Astrocyte of the hippocampus (primary cell): Measurements from ENCODE around the gene TMEM271.
A peak's percentile ranks its signal among the peaks of the same experiment; 100 is the strongest.
"Not testable (repeated sequence)": the region's sequence is repeated elsewhere in the genome, so short reads cannot be mapped to it uniquely, and the experiment has no call there.

Source experiments
- DNase-seq: peaks from one replicate; pipeline ENCODE4 v3.0.0; 2011; ENCODE audit warnings: low read depth, low spot score

Gene TMEM271

DNA sequence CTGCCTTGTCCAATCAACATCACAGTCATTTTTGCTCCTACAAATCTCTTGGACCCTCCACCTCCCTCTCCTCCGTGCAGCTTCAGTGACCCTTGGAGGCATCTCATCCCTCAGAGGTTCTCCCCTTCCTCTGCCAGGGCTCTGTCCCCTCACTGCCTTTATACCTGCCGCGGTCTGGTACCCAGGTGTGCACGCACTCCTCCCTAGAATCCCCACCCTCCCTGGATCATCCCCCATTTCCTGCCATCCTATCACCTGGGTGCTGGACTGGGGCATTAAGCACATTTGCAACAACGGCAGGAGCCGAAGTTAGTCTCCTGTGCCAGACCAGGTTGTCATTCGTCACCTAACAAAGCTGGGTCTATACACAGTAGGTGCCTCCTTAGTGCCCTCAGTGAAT lies 10.1 kb downstream of the TMEM271 start:
- DNase-seq = no peak

DNA sequence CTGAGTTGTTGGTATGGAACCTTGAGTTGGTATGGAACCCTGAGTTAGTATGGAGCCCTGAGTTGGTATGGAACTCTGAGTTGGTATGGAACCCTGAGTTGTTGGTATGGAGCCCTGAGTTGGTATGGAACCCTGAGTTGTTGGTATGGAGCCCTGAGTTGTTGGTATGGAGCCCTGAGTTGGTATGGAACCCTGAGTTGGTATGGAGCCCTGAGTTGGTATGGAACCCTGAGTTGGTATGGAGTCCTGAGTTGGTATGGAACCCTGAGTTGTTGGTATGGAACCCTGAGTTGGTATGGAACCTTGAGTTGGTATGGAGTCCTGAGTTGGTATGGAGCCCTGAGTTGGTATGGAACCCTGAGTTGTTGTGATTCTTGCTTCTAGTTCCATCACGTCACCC lies 10.5 kb downstream of the TMEM271 start:
- not testable (repeated sequence) for DNase-seq

DNA sequence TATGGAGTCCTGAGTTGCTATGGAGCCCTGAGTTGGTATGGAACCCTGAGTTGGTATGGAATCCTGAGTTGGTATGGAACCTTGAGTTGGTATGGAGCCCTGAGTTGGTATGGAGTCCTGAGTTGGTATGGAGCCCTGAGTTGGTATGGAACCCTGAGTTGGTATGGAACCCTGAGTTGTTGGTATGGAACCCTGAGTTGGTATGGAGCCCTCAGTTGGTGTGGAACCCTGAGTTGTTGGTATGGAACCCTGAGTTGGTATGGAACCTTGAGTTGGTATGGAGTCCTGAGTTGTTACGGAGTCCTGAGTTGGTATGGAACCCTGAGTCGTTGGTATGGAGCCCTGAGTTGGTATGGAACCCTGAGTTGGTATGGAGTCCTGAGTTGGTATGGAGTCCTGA lies 13.6 kb downstream of the TMEM271 start:
- not testable (repeated sequence) for DNase-seq

DNA sequence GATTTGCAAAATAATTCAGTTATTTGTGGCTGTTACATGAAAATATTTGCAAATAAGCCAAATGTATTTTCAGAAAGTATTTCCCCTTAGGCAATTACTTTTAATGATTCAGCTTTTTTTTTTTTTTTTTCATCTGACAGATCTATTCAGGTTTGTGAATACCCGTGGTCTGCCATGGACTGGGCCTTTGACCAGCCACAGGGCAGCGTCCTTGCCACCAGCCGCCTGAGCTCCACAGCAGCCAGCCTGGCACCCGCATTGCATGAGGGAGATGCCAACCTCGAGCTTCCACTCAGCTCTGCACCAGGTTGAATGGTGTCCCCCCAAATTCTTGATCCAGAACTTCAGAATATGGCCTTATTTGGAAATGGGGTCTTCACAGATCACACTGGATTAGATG lies 14.7 kb downstream of the TMEM271 start:
- no peak for DNase-seq

DNA sequence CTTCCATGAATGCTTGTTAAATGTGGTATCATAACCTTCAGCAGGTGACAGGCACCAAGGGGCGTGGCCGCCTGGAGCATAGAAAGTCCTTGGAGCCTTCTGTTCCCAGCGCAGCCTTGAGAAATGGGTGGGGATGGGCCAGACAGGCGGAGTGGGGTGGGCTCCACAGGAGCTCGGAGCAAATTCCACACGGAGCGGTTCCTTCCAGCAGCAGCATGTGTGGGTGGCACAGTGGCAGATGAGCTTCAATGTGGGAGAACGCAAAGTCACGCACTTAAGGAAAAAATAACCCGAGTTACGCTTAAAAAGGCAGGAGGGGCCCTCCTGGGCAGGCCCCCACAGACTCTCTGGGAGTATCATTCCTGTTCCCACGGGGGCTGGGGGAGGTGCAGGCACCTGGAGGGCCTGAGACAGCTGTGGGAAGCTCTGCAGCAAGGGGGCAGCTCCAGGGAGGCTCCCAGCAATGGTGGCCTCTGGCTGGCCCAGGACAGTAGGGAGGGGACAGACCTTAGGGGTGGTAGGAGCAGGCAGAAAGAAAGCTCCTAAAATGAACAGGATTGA lies 15.3 kb downstream of the TMEM271 start:
- no peak for DNase-seq

DNA sequence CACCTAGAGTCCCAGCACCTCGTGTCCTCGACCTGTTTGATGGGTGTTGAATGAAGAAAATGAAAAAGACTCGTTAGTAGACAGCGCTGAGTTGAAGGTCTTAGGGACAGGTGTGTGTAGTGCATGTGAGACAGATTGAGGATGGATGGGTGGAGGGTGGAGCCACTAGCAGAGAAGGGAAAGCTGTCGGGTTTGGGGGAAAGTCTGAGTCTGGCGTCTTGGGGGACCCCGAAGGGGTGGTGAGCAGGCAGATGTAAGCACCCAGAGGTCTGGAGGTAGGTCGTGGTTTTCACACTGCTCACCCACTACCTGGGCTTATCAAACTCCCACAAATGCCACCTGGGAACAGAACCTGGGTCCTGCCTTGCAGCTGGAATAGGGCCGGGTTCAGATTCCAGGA lies 16.0 kb downstream of the TMEM271 start:
- no peak for DNase-seq

DNA sequence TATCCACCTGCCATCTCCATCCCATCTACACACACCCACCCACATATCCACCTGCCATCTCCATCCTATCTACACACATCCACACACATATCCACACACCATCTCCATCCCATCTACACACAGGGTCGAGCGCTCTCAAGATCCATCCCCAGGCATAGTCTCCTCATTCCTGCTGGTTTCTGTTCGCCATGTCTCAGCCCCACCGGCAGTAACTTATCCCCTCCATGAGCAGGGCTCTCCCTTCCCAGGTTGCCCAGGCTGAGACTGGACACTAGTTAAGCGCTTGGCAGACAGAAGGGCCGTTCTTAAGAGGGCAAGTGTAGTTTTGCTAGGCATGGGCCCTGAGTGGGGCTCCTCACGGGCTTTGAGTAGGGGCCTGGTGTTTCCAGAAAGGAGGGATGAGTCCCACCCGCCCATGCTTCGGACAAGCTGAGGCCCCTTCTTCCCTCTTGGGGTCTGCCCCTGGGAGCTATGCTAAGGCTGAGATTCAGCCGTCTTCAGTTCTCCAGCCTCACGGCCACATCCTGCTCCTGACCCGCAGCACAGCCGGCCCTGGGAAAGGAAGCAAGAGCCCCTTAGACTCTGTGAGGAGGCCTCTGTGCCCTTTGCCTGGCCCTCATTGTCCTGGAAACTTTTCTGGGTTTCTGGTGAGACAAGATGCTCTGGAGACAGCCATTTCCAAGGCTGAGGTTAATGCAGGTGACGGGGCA lies 20.4 kb downstream of the TMEM271 start:
- DNase-seq = no peak

DNA sequence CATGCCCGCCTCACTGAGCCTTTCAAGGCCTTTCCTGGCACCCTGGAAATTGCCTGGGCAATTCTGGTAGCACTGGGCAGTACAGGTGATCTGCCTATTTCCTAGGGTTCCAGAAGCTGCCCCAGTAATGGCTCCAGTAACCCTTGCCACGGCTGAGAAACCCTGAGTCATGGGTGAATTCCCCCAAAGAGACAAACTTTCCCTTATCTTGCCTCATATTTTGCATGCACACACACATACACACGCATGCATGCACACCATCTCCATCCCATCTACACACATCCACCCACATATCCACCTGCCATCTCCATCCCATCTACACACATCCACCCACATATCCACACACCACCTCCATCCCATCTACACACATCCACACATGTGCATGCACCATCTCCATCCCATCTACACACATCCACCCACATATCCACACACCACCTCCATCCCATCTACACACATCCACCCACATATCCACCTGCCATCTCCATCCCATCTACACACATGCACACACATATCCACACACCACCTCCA lies 21.2 kb downstream of the TMEM271 start:
- DNase-seq = not testable (repeated sequence)

DNA sequence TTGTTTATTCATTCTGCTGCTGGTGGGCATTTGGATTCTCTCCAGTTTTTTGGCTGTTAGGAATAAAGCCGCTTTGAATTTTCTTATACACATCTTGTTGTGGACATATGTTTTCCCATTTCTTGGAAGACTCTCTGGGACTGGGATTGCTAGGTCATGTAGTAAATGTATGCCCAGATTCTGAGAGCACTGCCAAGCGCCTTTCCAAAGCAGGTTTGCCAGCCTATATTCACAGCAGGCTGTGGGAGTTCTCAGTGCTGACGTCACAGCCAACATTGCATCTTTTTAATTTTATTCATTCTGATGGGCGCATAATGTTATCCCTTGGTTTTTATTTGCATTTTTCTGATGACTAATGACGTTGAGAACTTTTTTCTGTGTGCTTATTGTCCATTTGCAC lies 24.1 kb downstream of the TMEM271 start:
- no peak for DNase-seq

DNA sequence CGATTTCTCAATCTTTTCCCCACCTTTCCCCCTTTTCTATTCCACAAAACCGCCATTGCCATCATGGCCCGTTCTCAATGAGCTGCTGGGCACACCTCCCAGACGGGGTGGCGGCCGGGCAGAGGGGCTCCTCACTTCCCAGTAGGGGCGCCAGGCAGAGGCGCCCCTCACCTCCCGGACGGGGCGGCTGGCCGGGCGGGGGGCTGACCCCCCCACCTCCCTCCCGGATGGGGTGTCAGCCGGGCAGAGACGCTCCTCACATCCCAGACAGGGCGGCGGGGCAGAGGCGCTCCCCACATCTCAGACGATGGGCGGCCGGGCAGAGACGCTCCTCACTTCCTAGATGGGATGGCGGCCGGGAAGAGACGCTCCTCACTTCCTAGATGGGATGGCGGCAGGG lies 25.8 kb downstream of the TMEM271 start:
- DNase-seq = not testable (repeated sequence)

DNA sequence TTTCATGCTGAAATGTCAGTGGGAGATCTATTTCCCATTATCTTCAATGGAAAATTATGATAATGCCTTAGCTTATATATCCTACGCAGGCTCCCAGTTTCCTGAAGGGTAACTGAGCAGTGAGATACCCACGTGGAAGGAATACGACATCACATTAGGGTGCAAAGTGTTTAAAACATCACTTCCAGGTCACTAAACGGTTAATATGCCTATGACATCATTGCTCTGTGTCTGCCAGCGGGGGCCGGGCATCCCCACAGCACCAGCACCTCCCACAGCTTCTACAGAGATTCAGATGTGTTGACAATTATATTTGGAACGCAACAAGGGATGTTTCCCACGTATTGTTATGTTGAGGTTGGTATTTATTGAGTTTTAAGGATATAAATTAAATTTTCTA lies 27.1 kb downstream of the TMEM271 start:
- peak; percentile 21 for DNase-seq

DNA sequence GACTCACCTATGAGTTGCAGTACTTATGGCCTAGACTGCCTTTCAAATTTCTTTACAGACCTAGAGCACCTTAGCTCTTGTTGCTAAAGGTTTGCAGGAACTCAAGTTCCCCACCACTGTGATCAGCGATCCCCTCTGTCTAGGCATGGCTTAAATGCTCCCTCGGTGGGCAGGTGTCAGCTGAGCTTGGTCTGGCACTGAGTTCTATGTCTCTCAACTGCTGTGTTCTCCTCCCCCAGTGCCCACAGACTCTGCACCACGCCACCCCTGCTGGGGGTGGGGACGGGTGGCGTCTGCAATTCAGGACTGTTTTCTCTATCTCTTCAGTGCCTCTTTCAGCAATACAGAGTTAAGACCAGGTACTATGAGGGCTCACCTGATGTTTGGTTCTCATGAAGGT lies 30.5 kb downstream of the TMEM271 start:
- no peak for DNase-seq

DNA sequence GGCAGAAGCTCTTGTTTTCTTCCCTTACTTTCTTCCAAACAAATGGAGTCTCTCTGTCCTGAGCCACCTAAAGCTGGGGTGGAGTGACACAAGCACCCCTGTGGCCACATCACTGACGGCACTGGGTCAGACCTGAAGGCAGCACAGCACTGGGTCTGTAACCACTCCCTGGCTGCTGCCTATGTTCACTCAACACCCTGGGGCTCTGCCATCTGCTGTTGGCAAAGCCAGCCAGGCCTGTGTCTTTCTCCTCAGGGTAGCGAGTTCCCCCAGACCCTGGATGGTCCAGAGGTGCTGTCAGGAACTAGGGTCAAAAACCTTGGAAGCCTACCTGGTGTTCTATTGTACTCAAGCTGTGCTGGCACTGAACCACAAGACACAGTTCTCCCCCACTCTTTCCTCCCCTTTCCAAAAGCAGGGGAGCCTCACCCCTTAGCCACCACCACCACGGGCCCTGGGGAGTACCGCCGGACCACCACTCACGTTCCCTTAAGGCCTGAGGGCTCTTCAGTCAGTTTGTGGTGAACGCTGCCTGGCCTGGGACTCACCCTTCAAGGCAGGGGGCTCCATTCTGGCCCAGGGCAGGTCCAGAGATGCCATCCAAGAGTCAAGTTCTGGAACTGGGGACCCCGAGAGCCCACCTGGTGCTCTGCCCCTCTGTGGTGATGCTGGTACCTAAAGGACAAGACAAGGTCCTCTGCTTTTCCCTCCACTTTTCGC lies 31.5 kb downstream of the TMEM271 start:
- no peak for DNase-seq

DNA sequence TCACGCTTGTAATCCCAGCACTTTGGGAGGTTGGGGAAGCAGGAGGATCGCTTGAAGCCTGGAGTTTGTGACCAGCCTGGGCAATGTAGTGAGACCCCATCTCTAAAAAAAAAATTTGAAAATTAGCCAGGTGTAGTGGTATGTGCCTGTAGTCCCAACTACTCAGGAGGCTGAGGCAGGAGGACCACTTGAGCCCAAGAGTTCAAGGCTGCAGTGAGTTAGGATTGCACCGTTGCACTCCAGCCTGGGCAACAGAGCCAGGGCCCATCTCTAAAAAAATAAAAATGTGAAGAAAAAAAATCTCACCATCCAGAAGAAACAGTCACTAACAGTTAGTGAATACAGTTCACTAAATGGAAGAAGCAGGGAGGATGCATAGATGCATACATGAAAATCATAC lies 34.8 kb downstream of the TMEM271 start:
- no peak for DNase-seq

DNA sequence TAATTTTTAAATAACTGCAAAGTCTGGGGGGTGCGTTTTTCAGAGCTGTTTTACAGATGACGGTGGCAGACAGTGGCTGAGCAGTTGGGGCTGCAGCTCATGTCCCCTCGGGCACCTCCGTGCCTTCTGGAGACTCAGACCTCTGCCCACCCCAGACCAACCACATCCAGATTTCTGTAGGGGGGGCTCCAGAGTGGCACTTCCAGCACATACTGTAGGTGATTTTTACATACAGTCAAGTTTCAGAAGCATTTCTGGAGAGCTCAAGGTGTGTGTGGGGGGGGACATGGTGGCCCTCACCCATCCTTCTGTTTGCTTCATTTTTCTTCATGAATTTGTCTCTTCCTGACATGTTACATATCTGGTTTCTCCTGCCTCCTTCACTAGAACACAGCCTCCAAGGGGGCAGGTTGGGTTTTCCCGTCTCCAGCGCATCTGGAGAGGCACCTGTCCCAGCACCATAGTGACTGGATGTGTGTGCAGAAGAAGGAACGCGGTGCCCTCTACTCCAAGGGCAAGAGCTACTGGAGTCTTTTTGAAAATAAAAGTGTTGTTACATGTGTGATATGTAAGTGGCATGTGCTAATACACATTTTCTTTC lies 37.5 kb downstream of the TMEM271 start:
- DNase-seq = no peak

DNA sequence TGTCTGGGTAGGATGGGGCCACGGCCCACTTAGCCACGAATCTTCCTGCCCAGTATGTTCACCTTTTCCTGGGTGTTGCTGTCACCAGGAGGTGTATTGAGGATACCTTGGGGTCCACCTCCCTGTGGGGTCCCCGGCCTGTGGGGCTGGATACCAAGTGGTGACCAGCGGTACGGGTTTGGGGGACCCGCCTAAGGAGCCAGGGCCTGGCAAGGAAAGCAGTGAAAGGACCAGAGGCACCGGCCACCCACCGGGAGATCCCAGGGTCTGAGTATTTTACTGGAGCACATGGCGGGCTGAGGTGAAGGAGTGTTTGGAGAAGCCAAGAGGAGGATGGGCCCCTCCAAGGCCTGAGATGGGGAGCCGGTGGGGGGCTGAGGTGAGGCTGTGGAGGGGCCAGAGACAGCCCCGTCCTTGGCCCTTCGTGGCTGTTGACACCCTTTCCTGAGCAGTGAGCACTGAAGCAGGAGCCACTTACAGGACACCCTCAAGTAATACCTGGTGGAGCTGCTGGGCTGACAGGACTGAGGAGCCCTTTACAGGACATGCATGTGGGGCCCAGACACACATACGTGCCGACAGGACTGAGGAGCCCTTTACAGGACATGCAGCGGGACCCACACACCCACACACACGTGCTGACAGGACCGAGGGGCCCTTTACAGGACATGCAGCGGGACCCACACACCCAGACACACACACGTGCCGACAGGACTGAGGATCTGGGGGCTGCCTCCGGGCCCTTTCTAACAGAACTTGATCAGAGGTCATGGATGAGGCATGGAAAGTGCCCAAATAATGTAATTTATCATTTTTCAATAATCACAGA lies 38.4 kb downstream of the TMEM271 start:
- no peak for DNase-seq

DNA sequence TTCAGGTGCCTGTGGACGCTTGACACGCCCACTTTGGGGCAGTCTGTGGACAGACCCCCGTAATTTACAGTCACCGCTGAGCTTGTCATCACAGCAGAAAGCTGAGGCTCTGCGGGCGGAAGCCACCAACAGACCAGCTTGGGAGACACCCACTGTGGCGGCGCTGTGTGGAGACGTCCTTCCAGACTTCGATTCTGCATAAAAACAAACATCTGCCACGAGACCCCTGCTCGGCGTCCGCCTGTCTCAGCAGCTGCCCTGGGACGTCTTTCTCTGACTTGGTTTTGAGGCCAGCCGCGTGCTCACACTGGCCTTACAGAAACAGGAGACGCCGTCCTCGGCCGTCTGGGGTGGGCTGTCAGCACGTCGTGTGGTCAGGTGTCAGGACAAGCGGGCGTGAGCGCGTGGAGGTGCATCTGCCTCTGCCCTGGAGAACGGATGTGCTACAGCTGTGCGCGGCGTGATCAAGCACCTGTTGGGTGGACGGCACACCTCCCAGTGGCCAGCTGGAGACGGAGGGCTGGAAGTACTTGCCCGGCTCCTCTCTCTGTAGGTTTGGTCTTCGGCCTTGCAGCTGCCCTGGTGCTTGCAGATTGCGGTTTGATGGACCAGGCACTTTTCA lies 39.6 kb downstream of the TMEM271 start:
- no peak for DNase-seq

DNA sequence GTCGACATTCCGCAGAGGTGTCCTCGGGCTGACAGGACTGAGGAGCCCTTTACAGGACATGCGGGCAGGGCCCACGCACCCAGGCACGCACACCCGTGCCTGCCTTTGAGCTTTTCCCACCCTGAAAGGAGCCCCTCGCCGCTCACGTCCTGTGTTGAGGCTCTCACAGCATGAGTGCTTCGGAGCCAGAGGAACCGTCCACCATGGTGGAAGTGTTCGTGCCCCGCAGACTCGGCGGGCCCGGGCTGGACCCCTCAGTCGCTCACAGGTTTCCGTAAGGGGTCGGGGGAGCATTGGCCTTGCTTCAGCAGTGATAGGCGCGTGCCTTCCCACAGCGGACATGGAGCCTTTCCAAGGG lies 40.2 kb downstream of the TMEM271 start:
- no peak for DNase-seq

DNA sequence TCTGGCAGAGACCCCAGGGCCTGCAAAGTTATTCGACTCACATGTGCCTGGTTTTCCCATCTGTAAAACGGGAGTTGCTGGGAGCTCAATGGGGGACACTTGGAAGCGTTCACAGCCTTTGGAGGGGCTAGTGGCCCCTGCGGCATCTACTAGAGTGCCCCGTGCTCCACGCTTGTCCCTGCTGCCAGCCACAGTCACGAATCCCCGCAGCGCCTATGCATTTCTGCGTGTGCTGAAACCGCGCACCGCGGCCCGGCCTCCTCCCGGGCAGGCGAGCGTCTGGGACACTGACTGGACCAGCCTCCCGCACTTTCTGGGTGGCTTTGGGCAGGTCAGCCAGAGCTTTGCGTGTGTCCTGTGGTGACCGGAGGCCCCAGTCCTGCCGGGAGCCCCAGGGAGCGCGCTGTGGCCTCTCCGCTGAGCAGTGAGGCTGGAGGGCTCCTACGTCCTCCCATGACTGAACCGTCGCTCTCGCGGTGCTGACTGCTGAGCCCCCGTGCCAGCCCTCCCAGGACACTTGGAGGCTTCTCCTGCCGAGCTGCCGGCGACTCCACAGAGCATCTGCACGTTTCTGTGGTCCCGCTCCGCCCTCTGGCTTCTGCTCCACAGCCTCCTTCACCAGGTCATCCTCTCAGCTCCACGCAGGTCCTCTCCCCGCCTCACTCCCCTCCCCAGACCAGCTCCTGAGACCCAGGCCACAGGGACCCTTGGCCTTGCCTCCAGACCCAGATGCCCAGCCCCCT lies 40.7 kb downstream of the TMEM271 start:
- DNase-seq = no peak

DNA sequence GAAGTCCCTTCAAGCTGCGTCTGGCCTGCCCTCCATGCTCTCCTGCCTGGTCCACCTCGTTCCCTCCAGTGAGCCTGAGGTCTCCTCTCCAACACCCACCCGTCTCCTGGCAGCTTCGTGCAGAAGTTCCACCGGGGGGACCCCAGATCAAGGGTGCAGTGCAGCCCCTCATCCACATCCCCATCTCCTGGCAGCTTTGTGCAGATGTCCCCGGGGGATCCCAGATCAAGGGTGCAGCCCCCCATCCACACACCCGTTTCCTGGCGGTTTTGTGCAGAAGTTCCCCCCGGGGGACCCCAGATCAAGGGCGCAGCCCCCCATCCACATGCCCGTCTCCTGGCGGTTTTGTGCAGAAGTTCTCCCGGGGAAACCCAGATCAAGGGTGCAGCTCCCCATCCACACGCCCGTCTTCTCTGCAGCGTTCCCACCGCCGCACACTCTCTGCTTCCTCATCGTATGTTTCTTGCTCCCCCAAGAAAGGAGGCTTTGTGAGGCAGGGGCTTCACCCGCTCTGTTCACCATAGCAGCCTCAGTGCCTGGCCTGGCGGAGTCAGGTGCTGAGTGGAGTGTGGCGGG lies 41.4 kb downstream of the TMEM271 start:
- DNase-seq = no peak
